ENCODE results near the gene HPCAL1. TPM values are rescaled to one million over a fixed set of nuclear protein-coding genes. Genes with fewer than 3 reads are reported as not detected.

Gene HPCAL1
- total and polyA plus RNA-seq, 7 experiments from 2014 or later = 44.9 to 137 (median 89.2) TPM

DNA sequence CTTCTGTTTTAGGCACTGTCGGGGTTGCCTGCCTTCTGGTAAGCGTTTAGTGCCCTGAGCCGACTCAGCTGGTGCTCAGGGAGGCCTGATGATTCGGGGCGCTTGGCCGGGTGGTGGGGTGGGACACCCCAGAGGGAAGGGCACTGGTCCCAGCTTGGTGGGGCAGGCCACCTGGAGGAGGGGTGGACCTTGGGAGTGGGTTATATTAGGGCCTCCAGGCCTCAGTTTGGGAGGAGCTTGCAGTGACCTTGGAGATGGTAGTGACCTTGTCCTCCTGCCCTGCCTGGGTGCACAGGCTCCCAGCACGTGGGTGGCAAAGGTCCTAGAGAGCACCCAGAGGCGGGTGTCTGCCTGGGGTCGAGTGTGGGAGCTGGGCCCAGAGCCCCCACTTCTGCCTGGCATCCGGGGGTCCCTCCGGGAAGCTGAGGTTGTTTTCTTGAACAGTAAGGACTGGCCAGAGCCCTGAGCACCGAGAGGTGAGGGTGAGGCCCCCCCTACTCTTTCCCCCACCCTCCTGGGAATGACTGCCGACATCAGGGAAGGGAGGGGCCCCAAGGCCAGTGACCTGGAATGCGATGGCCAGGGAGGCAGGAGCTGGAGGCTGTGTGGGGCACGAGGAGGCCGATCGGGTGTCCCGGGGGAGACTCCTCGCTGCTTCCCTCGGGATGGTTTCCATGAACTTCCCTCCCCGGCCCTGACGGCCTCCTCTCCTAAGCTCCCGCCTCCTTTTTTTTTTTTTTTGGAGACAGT, 61.3 kb downstream of the HPCAL1 start:
- H3K36me3 Mint-ChIP-seq = peaks cover 0 to 5% (median 0%) of the 10 kb centered on the region in 5 donors
- H3K4me1 Mint-ChIP-seq = peaks cover 6 to 66% (median 56%) of the 10 kb centered on the region in 7 donors
- ATAC-seq (no peak), DNase-seq (no peak)
- H3K4me1 ChIP-seq (ENCODE audit: control insufficient read depth in 2 of 2, insufficient read depth in 2 of 2, low read length in 2 of 2) = peaks cover 0 to 5% of the 10 kb centered on the region in 2 donors
- no peaks in the 10 kb centered on the region for H3K27me3 Mint-ChIP-seq
- CTCF ChIA-PET = interaction anchor here (0.6 kb wide), 1 partner anchor 172 kb away, joined by 3 read pairs; no protein-coding TSS in a partner anchor
- H3K27ac ChIP-seq (ENCODE audit: low read depth, low read length) = no peak overlapping the region
- intact Hi-C loops (cut with micrococcal nuclease) = no loop called here
- POLR2A ChIA-PET = interaction anchor here (0.6 to 1.3 kb wide), 3 partner anchors 20 to 33 kb away, joined by 3 read pairs; no protein-coding TSS in a partner anchor
- H3K27me3 ChIP-seq (ENCODE audit: control insufficient read depth in 2 of 2, insufficient read depth in 2 of 2, low read length in 2 of 2) = no peaks in the 10 kb centered on the region
- H3K4me3 Mint-ChIP-seq = peak overlapping the region in 1 of 10 donors; percentile 13
- peak overlapping the region in 1 of 9 donors; percentile 46 for H3K27ac Mint-ChIP-seq
- H3K9me3 Mint-ChIP-seq = no peaks in the 10 kb centered on the region
- no peaks in the 10 kb centered on the region for H3K9me3 ChIP-seq (ENCODE audit: control insufficient read depth in 2 of 3, low read length in 3 of 3)
- H3K4me3 ChIP-seq (ENCODE audit: low read length) = no peak overlapping the region
- H3K36me3 ChIP-seq (ENCODE audit: control insufficient read depth in 2 of 3, insufficient read depth in 3 of 3, low read length in 3 of 3) = peaks cover 0 to 22% (median 0%) of the 10 kb centered on the region in 3 experiments

DNA sequence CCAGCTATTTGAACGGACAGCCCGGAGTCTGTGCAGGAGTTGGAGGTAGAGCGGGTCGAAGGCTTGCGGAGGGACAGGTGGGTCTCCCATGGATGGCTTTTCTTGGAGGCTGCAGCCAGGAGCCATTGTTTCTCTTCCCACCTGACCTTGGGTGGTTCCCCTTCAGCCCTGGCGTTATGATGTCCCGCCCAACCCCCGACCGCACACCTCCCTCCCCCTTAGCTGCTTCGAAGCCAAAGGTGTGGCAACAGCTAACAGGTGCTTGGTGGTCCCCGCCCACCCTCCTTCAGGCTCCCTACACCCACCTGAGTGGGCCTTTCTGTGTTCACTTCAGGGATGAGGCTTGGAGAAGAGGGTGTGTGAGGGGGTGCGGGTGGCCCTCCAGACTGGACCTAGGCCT, 62.7 kb downstream of the HPCAL1 start:
- Mint-ChIP-seq H3K4me1 (peaks cover 11 to 71% (median 61%) of the 10 kb centered on the region in 7 donors), H3K27ac (peak overlapping the region in 2 of 9 donors; percentile 16 to 68), H3K27me3 (no peaks in the 10 kb centered on the region), H3K9me3 (no peaks in the 10 kb centered on the region), H3K36me3 (peaks cover 0 to 5% (median 0%) of the 10 kb centered on the region in 5 donors), H3K4me3 (peak overlapping the region in 1 of 10 donors; percentile 27)
- H3K9me3 ChIP-seq (ENCODE audit: control insufficient read depth in 2 of 3, low read length in 3 of 3) = no peaks in the 10 kb centered on the region
- H3K27me3 ChIP-seq (ENCODE audit: control insufficient read depth in 2 of 2, insufficient read depth in 2 of 2, low read length in 2 of 2) = no peaks in the 10 kb centered on the region
- ChIA-PET CTCF (interaction anchor here (0.7 kb wide), 1 partner anchor 241 kb away, joined by 3 read pairs; no protein-coding TSS in a partner anchor), POLR2A (interaction anchor here (1.2 kb wide), 1 partner anchor 34 kb away, joined by 4 read pairs; no protein-coding TSS in a partner anchor)
- H3K4me1 ChIP-seq (ENCODE audit: control insufficient read depth in 2 of 2, insufficient read depth in 2 of 2, low read length in 2 of 2) = peaks cover 0 to 5% of the 10 kb centered on the region in 2 donors
- no peak for ATAC-seq
- intact Hi-C loops (cut with micrococcal nuclease) = no loop called here
- H3K4me3 ChIP-seq (ENCODE audit: low read length) = no peak overlapping the region
- DNase-seq = no peak
- H3K36me3 ChIP-seq (ENCODE audit: control insufficient read depth in 2 of 3, insufficient read depth in 3 of 3, low read length in 3 of 3) = peaks cover 0 to 18% (median 4%) of the 10 kb centered on the region in 3 experiments
- no peak overlapping the region for H3K27ac ChIP-seq (ENCODE audit: low read depth, low read length)

DNA sequence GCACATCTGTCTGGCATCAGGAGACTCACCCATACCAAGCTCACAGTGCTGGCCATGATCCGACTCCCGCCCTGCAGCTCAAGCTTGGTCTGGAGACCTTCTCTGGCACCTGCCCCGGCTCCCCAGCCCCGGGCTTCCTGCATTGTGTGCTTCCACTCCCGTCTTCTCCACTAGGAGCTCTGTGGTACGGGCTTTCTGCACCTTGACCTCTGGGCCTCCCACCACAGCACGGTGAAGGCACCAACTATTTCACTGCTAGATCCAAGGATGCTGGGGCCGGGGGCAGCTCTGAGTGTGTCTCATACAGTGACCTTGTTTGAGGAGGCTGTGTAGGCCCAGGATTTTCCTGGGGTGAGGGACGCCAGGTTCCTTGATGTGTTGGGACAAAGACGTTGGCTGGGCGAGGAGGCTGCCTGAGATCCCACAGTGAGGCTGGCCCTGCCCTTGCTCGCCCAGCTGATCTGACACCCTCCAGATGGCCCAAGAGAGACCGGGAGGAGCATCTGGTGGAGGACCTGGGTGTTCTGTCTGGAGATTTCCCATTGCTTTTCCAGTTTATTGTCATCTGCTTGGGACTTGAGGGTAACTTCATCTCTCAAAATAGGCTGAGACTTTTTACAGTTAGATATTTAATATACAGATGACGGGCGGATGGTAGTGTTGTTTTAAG, 64.0 kb downstream of the HPCAL1 start:
- H3K27me3 Mint-ChIP-seq = no peaks in the 10 kb centered on the region
- H3K4me3 Mint-ChIP-seq = peak overlapping the region in 1 of 10 donors; percentile 16
- DNase-seq (no peak), ATAC-seq (no peak)
- peaks cover 0 to 5% (median 0%) of the 10 kb centered on the region in 5 donors for H3K36me3 Mint-ChIP-seq
- Histone ChIP-seq H3K36me3 (ENCODE audit: control insufficient read depth in 2 of 3, insufficient read depth in 3 of 3, low read length in 3 of 3) (peaks cover 0 to 18% (median 4%) of the 10 kb centered on the region in 3 experiments), H3K27me3 (ENCODE audit: control insufficient read depth in 2 of 2, insufficient read depth in 2 of 2, low read length in 2 of 2) (no peaks in the 10 kb centered on the region), H3K27ac (ENCODE audit: low read depth, low read length) (no peak overlapping the region), H3K4me1 (ENCODE audit: control insufficient read depth in 2 of 2, insufficient read depth in 2 of 2, low read length in 2 of 2) (no peaks in the 10 kb centered on the region), H3K4me3 (ENCODE audit: low read length) (no peak overlapping the region), H3K9me3 (ENCODE audit: control insufficient read depth in 2 of 3, low read length in 3 of 3) (no peaks in the 10 kb centered on the region)
- intact Hi-C loops (cut with micrococcal nuclease) = no loop called here
- ChIA-PET CTCF (no interaction called here), POLR2A (interaction anchor here (1.2 kb wide), 1 partner anchor 35 kb away, joined by 4 read pairs; no protein-coding TSS in a partner anchor)
- peaks cover 8 to 67% (median 54%) of the 10 kb centered on the region in 7 donors for H3K4me1 Mint-ChIP-seq
- peak overlapping the region in 5 of 9 donors; percentile 30 to 72 (median 58) for H3K27ac Mint-ChIP-seq
- no peaks in the 10 kb centered on the region for H3K9me3 Mint-ChIP-seq

DNA sequence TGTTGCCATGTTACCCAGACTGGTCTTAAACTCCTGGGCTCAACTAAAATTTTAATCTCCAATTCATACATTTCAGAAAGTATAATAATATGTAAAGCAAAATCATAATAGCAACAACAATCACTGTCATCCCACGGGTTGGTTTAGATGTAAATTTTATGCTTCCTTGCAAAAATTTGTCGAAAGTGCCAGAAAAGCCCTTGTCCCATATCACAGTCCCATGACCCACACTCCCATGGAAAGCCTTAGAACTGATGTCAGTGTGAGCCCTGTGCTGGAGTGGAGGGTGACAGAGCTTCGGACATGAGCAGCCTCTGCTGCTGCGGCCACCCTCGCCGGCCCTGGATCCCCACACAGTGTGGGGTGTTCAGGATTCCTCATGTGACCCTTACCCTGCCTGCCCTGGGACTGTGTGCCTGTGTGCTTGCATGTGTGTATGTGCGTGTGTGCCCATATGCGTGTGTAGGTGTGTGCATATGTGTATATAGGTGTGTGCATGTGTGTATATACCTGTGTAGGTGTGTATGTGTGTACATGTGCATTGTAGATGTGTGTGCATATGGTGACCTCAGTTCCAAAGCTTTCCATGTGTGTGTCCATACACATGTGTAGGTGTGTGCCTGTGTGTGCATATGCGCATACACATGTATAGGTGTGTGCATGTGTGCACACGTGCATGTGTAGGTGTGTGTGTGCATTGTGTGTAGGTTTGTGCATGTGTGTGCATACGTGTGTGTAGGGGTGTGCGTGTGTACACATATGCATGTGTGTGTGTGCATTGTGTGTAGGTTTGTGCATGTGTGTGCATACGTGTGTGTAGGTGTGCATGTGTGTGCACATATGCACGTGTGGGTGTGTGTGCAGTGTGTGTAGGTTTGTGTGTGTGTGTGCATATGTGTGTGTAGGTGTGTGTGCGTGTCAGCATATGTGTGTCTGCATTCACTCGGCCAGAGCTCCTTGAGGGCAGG, 65.1 kb downstream of the HPCAL1 start:
- peaks cover 8 to 65% (median 52%) of the 10 kb centered on the region in 7 donors for H3K4me1 Mint-ChIP-seq
- Histone ChIP-seq H3K4me3 (ENCODE audit: low read length) (no peak overlapping the region), H3K36me3 (ENCODE audit: control insufficient read depth in 2 of 3, insufficient read depth in 3 of 3, low read length in 3 of 3) (peaks cover 0 to 11% (median 4%) of the 10 kb centered on the region in 3 experiments), H3K27me3 (ENCODE audit: control insufficient read depth in 2 of 2, insufficient read depth in 2 of 2, low read length in 2 of 2) (no peaks in the 10 kb centered on the region), H3K9me3 (ENCODE audit: control insufficient read depth in 2 of 3, low read length in 3 of 3) (no peaks in the 10 kb centered on the region), H3K27ac (ENCODE audit: low read depth, low read length) (no peak overlapping the region), H3K4me1 (ENCODE audit: control insufficient read depth in 2 of 2, insufficient read depth in 2 of 2, low read length in 2 of 2) (no peaks in the 10 kb centered on the region)
- CTCF ChIA-PET = no interaction called here
- no peaks in the 10 kb centered on the region for H3K27me3 Mint-ChIP-seq
- DNase-seq (no peak), ATAC-seq (no peak)
- POLR2A ChIA-PET = interaction anchor here (0.7 kb wide), 1 partner anchor 64 kb away, joined by 7 read pairs; no protein-coding TSS in a partner anchor
- intact Hi-C loops (cut with micrococcal nuclease) = no loop called here
- H3K9me3 Mint-ChIP-seq = no peaks in the 10 kb centered on the region
- no peak overlapping the region for H3K4me3 Mint-ChIP-seq
- H3K27ac Mint-ChIP-seq = peak overlapping the region in 7 of 9 donors; percentile 1 to 72 (median 52)
- peaks cover 0 to 5% (median 0%) of the 10 kb centered on the region in 5 donors for H3K36me3 Mint-ChIP-seq

DNA sequence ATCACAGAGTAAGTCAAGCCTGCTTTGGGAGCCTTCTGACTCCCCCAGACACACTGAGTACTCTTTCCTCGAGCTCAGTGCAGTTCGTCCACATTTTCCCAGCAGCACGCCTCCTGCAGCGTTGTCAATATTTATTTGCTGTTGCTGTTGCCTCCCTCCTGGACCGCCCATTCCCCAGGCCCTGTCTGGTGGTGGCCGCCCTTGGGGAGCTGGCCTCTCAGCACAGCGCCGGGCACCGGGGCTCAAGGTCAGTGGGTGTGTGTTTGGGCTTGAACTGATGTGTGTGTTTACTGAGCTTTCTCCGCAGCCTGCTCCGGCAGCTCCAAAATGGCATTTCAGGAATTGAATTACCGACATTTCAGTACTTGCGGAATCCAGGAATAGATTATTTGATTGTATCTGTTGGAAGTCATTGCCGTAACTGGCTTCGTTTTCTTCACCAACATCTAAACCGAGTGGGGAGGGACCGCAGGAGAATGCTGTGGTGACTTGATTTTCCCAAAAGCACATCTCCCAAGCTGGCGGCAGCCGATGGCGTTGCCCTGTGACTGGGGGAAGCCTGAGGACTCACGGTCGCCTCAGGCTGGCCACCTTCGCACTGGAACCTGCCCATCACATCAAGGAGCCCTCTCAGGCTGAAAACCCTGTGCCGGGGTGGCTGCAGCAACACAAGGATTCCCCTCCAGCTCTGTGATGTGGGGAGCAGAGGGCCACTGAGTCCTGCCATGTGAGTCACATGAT, 66.0 kb downstream of the HPCAL1 start:
- Histone ChIP-seq H3K9me3 (ENCODE audit: control insufficient read depth in 2 of 3, low read length in 3 of 3) (no peaks in the 10 kb centered on the region), H3K27me3 (ENCODE audit: control insufficient read depth in 2 of 2, insufficient read depth in 2 of 2, low read length in 2 of 2) (no peaks in the 10 kb centered on the region), H3K4me3 (ENCODE audit: low read length) (no peak overlapping the region), H3K36me3 (ENCODE audit: control insufficient read depth in 2 of 3, insufficient read depth in 3 of 3, low read length in 3 of 3) (peaks cover 0 to 14% (median 4%) of the 10 kb centered on the region in 3 experiments), H3K4me1 (ENCODE audit: control insufficient read depth in 2 of 2, insufficient read depth in 2 of 2, low read length in 2 of 2) (no peaks in the 10 kb centered on the region), H3K27ac (ENCODE audit: low read depth, low read length) (no peak overlapping the region)
- intact Hi-C loops (cut with micrococcal nuclease) = no loop called here
- ChIA-PET POLR2A (no interaction called here), CTCF (interaction anchor here (0.6 kb wide), 1 partner anchor 16 kb away, joined by 3 read pairs; no protein-coding TSS in a partner anchor)
- peaks cover 8 to 69% (median 58%) of the 10 kb centered on the region in 7 donors for H3K4me1 Mint-ChIP-seq
- H3K9me3 Mint-ChIP-seq = no peaks in the 10 kb centered on the region
- peaks cover 0 to 9% (median 0%) of the 10 kb centered on the region in 5 donors for H3K36me3 Mint-ChIP-seq
- H3K27ac Mint-ChIP-seq = peak overlapping the region in 1 of 9 donors; percentile 78
- DNase-seq (no peak), ATAC-seq (no peak)
- no peak overlapping the region for H3K4me3 Mint-ChIP-seq
- no peaks in the 10 kb centered on the region for H3K27me3 Mint-ChIP-seq
